Measurements from ENCODE around the gene PTPRN2. TPM values are rescaled to one million over a fixed set of nuclear protein-coding genes. Genes with fewer than 3 reads are reported as not detected.

Gene PTPRN2
- polyA plus RNA-seq, 1 of the 3 experiments (the other 2 are of a cell fraction): 4.0 TPM

DNA sequence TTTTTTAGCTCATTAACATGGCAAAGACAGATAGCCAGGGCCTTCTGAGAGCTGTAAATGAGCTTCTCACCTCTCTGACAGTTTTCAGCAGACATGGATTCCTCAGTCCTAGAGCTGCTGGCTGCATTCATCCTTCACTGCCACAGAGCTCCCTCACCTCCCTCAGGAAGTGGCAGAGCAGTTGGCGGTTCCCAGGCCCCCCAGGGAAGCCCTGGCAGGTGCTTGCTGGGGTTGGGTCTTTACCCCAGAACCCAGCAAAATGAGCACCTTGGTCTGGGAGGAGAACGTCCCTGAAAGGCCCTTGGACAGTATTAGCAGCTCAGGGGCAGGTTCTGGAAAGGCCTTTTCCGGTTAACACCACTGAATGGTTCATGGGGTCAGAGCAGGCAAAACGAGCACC lies 288.0 kb downstream of the PTPRN2 start:
- no peaks in the 10 kb centered on the region for H3K27me3 ChIP-seq (ENCODE audit: insufficient read depth)

GRCh38 chr7:158296798-158297104 lies 290.9 kb downstream of the PTPRN2 start:
- Histone ChIP-seq H3K4me3 (ENCODE audit: low read depth in 2 of 2, low read length in 1 of 2) (no peak overlapping the region), H3K9me2 (no peaks in the 10 kb centered on the region), H3K4me2 (no peak overlapping the region), H3K36me3 (replicated peaks in 1 of 2; ENCODE audit: control insufficient read depth in 1 of 2, insufficient read depth in 2 of 2, low read length in 1 of 2) (no peaks in the 10 kb centered on the region), H3K4me1 (ENCODE audit: control insufficient read depth in 1 of 2, insufficient read depth in 2 of 2, low read depth in 1 of 2, low read length in 1 of 2) (no peaks in the 10 kb centered on the region), H3F3A (replicated peaks; ENCODE audit: insufficient read depth) (no peaks in the 10 kb centered on the region), H3K9ac (no peak overlapping the region), H4K20me1 (ENCODE audit: insufficient read depth) (no peaks in the 10 kb centered on the region), H2AFZ (ENCODE audit: low read depth) (no peak overlapping the region), H3K9me3 (no peaks in the 10 kb centered on the region), H3K27me3 (ENCODE audit: insufficient read depth) (no peaks in the 10 kb centered on the region), H3K79me2 (ENCODE audit: insufficient read depth) (no peaks in the 10 kb centered on the region), H3K27ac (ENCODE audit: low read depth in 2 of 2, low read length in 1 of 2) (no peak overlapping the region)
- CTCF ChIA-PET: no interaction called here
- POLR2A ChIA-PET: no interaction called here
- DNase-seq: no peak
- 55% methylated on average over 7 of the region's 7 CpGs for WGBS (ENCODE audit: low lambda C conversion rate)
- TF ChIP-seq GATA2 (CRISPR knock-in tag; IDR thresholded peaks at IDR 0.05) (no peak), MXI1 (IDR thresholded peaks at IDR 0.05; ENCODE audit: low read depth, low read length) (no peak), FOSL2 (IDR thresholded peaks at IDR 0.05; ENCODE audit: borderline replicate concordance, low read depth) (no peak), YY1 (IDR thresholded peaks at IDR 0.05; ENCODE audit: low read depth) (no peak), ELF1 (IDR thresholded peaks at IDR 0.05) (no peak), IRF3 (IDR thresholded peaks at IDR 0.05; ENCODE audit: low read depth, low read length) (no peak), RCOR1 (IDR thresholded peaks at IDR 0.05; ENCODE audit: low read length) (no peak), FOXM1 (IDR thresholded peaks at IDR 0.05; ENCODE audit: low read depth) (no peak), PBX3 (IDR thresholded peaks at IDR 0.05) (no peak), NFIC (IDR thresholded peaks at IDR 0.05; ENCODE audit: borderline replicate concordance) (no peak), SIN3A (IDR thresholded peaks at IDR 0.05; ENCODE audit: borderline replicate concordance, low read depth, low read length) (no peak), RXRA (IDR thresholded peaks at IDR 0.05; ENCODE audit: borderline replicate concordance, low read depth) (no peak)
- TF ChIP-seq, protein P1, sequence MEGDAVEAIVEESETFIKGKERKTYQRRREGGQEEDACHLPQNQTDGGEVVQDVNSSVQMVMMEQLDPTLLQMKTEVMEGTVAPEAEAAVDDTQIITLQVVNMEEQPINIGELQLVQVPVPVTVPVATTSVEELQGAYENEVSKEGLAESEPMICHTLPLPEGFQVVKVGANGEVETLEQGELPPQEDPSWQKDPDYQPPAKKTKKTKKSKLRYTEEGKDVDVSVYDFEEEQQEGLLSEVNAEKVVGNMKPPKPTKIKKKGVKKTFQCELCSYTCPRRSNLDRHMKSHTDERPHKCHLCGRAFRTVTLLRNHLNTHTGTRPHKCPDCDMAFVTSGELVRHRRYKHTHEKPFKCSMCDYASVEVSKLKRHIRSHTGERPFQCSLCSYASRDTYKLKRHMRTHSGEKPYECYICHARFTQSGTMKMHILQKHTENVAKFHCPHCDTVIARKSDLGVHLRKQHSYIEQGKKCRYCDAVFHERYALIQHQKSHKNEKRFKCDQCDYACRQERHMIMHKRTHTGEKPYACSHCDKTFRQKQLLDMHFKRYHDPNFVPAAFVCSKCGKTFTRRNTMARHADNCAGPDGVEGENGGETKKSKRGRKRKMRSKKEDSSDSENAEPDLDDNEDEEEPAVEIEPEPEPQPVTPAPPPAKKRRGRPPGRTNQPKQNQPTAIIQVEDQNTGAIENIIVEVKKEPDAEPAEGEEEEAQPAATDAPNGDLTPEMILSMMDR (IDR thresholded peaks at IDR 0.05): no peak
- TF ChIP-seq, protein P2, sequence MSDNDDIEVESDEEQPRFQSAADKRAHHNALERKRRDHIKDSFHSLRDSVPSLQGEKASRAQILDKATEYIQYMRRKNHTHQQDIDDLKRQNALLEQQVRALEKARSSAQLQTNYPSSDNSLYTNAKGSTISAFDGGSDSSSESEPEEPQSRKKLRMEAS (IDR thresholded peaks at IDR 0.05; ENCODE audit: low read depth): no peak
- TF ChIP-seq, protein P3, sequence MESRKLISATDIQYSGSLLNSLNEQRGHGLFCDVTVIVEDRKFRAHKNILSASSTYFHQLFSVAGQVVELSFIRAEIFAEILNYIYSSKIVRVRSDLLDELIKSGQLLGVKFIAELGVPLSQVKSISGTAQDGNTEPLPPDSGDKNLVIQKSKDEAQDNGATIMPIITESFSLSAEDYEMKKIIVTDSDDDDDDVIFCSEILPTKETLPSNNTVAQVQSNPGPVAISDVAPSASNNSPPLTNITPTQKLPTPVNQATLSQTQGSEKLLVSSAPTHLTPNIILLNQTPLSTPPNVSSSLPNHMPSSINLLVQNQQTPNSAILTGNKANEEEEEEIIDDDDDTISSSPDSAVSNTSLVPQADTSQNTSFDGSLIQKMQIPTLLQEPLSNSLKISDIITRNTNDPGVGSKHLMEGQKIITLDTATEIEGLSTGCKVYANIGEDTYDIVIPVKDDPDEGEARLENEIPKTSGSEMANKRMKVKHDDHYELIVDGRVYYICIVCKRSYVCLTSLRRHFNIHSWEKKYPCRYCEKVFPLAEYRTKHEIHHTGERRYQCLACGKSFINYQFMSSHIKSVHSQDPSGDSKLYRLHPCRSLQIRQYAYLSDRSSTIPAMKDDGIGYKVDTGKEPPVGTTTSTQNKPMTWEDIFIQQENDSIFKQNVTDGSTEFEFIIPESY (IDR thresholded peaks at IDR 0.05; ENCODE audit: borderline replicate concordance, low read depth): no peak

More for the DNA sequence above, 288.0 kb downstream of the PTPRN2 start:
- Histone ChIP-seq H3K4me1 (ENCODE audit: control insufficient read depth in 1 of 2, insufficient read depth in 2 of 2, low read depth in 1 of 2, low read length in 1 of 2) (no peaks in the 10 kb centered on the region), H2AFZ (ENCODE audit: low read depth) (no peak overlapping the region), H3K4me3 (ENCODE audit: low read depth in 2 of 2, low read length in 1 of 2) (no peak overlapping the region), H3K4me2 (no peak overlapping the region), H3K9me2 (no peaks in the 10 kb centered on the region), H4K20me1 (ENCODE audit: insufficient read depth) (no peaks in the 10 kb centered on the region), H3K9me3 (no peaks in the 10 kb centered on the region), H3K36me3 (replicated peaks in 1 of 2; ENCODE audit: control insufficient read depth in 1 of 2, insufficient read depth in 2 of 2, low read length in 1 of 2) (no peaks in the 10 kb centered on the region), H3K9ac (no peak overlapping the region), H3F3A (replicated peaks; ENCODE audit: insufficient read depth) (no peaks in the 10 kb centered on the region), H3K79me2 (ENCODE audit: insufficient read depth) (no peaks in the 10 kb centered on the region), H3K27ac (ENCODE audit: low read depth in 2 of 2, low read length in 1 of 2) (no peak overlapping the region)
- POLR2A ChIA-PET: no interaction called here
- CTCF ChIA-PET: no interaction called here
- 24% methylated on average over 4 of the region's 4 CpGs for WGBS (ENCODE audit: low lambda C conversion rate)
- DNase-seq: no peak
- TF ChIP-seq RCOR1 (IDR thresholded peaks at IDR 0.05; ENCODE audit: low read length): no peak
- TF ChIP-seq IRF3 (IDR thresholded peaks at IDR 0.05; ENCODE audit: low read depth, low read length): no peak
